ENCODE results near the gene CARD19.

CARD19 gene

GRCh38 chr9:93126151-93126781 is 30.2 kb downstream of the CARD19 start:
- TF ChIP-seq, protein P1, sequence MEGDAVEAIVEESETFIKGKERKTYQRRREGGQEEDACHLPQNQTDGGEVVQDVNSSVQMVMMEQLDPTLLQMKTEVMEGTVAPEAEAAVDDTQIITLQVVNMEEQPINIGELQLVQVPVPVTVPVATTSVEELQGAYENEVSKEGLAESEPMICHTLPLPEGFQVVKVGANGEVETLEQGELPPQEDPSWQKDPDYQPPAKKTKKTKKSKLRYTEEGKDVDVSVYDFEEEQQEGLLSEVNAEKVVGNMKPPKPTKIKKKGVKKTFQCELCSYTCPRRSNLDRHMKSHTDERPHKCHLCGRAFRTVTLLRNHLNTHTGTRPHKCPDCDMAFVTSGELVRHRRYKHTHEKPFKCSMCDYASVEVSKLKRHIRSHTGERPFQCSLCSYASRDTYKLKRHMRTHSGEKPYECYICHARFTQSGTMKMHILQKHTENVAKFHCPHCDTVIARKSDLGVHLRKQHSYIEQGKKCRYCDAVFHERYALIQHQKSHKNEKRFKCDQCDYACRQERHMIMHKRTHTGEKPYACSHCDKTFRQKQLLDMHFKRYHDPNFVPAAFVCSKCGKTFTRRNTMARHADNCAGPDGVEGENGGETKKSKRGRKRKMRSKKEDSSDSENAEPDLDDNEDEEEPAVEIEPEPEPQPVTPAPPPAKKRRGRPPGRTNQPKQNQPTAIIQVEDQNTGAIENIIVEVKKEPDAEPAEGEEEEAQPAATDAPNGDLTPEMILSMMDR (conservative IDR thresholded peaks at IDR 0.05; ENCODE audit: low read depth), result no peak
- POLR2A ChIA-PET (ENCODE audit: low non-redundant PET), result no interaction called here
- CTCF ChIA-PET, result no interaction called here
- no peak for DNase-seq (ENCODE audit: low spot score)
- H3K27ac ChIP-seq, result peak overlapping the region; percentile 94

DNA sequence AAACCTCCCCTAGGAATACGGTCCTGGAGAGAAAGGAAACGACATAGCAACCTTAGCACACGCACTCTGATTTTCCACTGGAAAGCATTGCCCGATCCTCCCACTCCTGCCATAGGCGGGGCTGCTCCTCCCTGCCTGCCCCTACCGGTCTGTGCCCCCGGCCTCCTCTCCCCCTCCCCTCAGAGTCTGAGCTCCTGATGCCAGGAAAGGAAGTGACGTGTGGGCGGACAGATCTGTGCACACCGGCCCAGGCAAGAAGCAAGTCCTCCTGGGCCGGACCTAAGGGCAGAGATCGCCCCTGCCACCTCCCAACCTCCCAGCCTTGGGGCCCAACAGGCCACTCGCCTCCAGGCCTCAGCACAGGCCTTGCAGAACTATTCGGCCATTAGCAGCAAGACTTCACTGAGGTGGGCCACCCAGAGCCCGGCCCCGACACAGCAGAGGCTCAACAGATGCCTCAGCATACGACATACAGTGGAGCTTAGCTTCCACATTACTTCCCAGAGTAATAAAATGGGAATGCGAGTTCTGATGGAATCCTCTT is 30.9 kb downstream of the CARD19 start:
- no peak for DNase-seq (ENCODE audit: low spot score)
- H3K27ac ChIP-seq, result peak overlapping the region; percentile 94
- TF ChIP-seq, protein P1 (conservative IDR thresholded peaks at IDR 0.05; ENCODE audit: low read depth), result no peak
- POLR2A ChIA-PET (ENCODE audit: low non-redundant PET), result no interaction called here
- CTCF ChIA-PET, result interaction anchor here (0.8 to 0.9 kb wide), 2 partner anchors 18 to 178 kb away, joined by 3 read pairs; no protein-coding TSS in a partner anchor

DNA sequence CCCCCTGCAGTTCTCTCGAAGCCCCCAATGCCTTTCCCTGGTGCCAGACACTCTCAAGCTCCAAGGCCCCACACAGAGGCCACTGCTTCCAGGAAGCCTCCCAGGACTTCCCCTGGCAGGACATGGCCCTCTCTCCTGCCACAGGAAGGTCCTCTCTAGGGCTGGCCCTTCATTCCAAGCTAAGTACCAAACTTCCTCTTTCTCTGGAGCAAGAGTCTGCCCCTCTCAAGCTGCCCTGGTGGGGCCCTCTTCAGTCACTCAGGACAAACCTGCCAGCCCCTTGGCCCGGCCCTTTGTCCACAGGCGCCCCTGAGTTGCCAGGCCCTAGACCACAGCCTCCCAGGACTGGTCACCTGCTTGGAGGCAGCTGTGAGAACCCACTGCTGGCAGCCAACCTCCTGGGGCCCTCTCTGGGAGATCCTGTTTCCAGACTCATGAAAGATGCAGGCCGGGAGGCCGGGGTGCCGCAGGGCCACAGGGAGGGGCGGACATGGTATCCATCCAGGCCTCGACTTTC is 31.4 kb downstream of the CARD19 start:
- no peak for DNase-seq (ENCODE audit: low spot score)
- CTCF ChIA-PET, result interaction anchor here (0.5 to 1.0 kb wide), 6 partner anchors 10 to 177 kb away, joined by 3 to 5 read pairs (median 3); no protein-coding TSS in a partner anchor
- peak overlapping the region; percentile 94 for H3K27ac ChIP-seq
- POLR2A ChIA-PET (ENCODE audit: low non-redundant PET), result no interaction called here
- TF ChIP-seq, protein P1 (conservative IDR thresholded peaks at IDR 0.05; ENCODE audit: low read depth), result no peak

DNA sequence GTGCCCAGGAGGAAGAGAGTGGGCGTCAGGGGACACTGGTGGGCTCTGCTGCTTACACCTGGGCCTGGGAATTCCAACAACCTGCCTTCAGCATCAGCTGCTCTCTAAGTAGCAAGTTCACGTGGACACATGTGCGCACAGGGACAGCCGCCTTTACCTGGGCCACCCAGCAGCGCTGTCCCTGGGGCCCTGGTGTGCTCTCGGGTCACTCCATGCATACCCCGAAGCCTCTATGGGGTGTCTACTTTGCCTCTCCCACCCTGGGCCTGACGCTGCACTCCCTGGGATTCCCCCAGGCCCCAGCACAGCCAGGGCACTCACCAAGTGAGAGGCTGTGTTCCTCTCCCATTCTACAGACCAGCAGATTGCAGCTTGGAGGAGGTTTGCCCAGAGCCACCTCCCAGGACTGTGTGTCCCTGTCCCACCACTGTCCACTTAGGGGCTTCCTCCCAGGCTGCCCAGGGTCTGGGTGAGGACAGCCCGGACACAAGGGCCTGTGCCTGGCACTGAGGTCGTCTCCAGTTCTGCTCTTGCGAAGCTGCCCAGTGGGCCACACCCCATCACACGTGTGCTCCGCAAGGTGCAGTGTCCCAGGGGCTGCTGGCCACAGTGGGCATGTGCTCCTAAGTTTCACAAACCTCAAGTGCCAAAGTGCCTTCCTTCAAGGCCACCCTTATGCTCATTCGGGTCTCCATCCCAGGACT is 32.1 kb downstream of the CARD19 start:
- TF ChIP-seq, protein P1 (conservative IDR thresholded peaks at IDR 0.05; ENCODE audit: low read depth), result no peak
- no peak for DNase-seq (ENCODE audit: low spot score)
- peak overlapping the region; percentile 94 for H3K27ac ChIP-seq
- CTCF ChIA-PET, result interaction anchor here (0.5 to 1.4 kb wide), 6 partner anchors 8 to 177 kb away, joined by 3 to 5 read pairs (median 4); no protein-coding TSS in a partner anchor
- POLR2A ChIA-PET (ENCODE audit: low non-redundant PET), result no interaction called here

- DNase-seq (ENCODE audit: low spot score), result no peak
- ChIA-PET POLR2A (ENCODE audit: low non-redundant PET) (no interaction called here), CTCF (interaction anchor here (1.4 kb wide), 1 partner anchor 9 kb away, joined by 4 read pairs; no protein-coding TSS in a partner anchor)
- H3K27ac ChIP-seq, result peak overlapping the region; percentile 94
- TF ChIP-seq, protein P1 (conservative IDR thresholded peaks at IDR 0.05; ENCODE audit: low read depth), result no peak
Measured at GRCh38 chr9:93128715-93129224, 32.8 kb downstream of the CARD19 start.

GRCh38 chr9:93129286-93129685 is 33.3 kb downstream of the CARD19 start:
- DNase-seq (ENCODE audit: low spot score), result no peak
- peak overlapping the region; percentile 94 for H3K27ac ChIP-seq
- POLR2A ChIA-PET (ENCODE audit: low non-redundant PET), result no interaction called here
- CTCF ChIA-PET, result interaction anchor here (1.4 kb wide), 1 partner anchor 9 kb away, joined by 4 read pairs; no protein-coding TSS in a partner anchor
- TF ChIP-seq, protein P1 (conservative IDR thresholded peaks at IDR 0.05; ENCODE audit: low read depth), result no peak
